Hematopoietic multipotent progenitor cell (in vitro differentiated cells): ENCODE data around the gene XKRX. TPM values are rescaled to one million over a fixed set of nuclear protein-coding genes. Genes with fewer than 3 reads are reported as not detected.

Source experiments
- DNase-seq, 3 donors: peaks; one replicate each; pipeline ENCODE4 v3.0.0-alpha.2; 2011 to 2015; ENCODE audit warnings: low read depth in 2 of 3, low spot score in 2 of 3
- total RNA-seq: library from RNA; depleted of rRNA; stranded (reverse); fragments of >200 nt; gene quantifications from one replicate; pipeline ENCODE4 v1.2.3, GENCODE V29; 2012

The XKRX gene
- total RNA-seq, 1 donor: under 0.01 TPM

DNA sequence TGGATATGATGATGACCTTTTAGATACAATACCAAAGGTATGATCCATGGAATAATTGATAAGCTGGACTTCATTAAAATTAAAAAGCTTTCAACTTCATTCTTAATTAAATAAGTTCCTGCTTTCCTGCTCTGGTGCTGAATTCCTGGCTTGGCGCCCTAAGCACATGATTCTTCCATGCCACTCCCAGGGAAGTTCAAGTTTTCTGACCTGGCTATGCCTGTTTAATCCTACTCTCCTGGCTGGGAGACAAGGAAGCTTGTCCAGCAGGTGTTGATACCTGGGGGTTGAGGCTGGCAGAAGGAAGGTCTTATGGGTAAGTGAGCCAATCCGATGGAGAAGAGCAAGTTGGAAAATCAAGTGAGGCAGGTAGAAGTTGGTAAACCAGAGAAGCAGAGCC lies 24.3 kb downstream of the XKRX start:
- no peak for DNase-seq

DNA sequence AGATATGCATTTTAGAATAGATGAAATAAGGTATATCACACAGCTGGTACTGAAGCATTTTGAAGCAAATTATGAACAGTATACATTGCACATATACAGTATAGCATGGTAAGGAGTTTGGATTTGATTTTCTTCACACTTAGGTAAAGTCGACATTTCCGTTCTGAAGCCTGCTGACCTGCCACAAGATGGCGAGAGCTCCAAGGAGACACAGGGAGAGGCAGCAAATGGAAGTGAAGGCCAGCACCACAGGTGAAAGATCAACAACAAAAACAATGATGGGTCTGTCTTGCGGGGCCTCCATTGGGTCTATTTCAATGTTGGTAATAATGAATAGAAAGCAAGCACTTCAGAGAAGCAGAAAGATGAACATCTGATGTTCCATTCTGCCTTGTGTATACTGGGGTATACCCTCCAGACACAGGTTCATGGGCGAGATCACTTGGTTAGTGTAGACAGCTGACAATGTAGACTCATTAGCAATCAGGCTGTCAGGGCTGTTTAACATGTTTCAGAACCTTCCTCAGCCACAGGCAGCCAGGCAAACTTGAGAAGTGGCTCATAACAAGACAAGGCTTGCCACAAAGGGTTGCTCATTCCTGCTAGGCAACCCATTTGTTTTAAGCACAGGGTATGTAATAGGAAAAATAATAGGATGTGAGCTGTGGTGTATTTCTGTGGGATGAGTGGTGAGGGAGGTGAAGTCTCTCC lies 33.2 kb downstream of the XKRX start:
- peak in 2 of 3 donors; percentile 7 to 26 for DNase-seq

DNA sequence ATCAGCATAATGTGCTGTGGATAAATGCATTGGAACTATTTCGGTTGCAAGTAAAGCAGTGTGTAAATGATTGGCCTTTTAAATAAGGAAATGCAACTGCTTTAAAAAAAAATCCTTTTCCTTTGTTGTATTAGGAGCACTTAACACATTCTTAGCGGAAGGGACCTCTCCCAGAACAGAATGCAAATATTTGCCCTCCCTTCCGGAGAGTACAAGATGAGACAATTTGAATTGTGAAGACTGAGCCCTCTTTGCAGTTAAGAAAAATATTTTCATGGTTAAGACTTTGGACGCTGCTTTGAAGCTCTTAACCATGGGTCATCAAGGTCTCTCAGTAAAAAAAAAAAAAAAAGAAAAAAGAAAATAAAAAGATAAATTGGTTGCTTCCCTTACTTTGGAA lies 45.1 kb downstream of the XKRX start:
- no peak for DNase-seq

DNA sequence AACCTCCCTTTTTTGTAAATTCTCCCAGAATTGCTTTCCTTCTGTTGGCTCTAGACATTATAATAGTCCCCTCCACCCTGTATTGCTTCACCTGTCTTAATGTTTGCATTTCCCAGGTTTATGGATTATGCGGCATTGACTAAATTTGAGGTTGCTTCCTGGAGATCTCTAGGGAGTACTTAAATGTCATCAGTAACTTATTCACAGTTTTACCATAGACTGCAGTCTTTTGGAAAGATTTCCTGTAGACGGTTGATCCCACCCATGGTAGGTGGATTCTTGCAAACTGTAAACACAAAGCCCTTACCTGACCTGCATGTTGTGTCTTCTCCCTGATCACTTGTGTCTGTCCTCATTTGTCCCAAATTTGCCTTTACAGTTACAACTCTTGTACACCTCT lies 48.3 kb downstream of the XKRX start:
- DNase-seq: no peak

DNA sequence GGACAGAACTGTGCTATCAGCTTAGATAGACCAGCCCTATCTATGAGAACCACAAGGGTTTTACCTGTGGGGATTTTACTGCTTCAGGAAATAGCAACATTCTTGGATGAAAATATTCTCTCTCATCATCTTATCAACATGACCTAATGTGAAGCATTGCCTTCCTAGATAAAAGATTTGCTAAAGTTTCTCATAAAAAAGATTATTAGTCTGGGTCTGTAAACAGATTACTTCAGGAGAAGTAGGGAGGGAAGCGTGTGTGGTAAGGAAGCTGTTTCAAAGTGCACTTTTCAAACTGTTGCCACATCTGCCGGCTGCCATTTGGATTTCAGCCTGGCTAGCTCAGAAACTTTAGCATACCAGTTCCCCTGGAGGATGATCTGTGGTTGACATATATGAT lies 54.4 kb downstream of the XKRX start, which contains the start of gene NOX1:
Gene NOX1, minus strand, starts transcription at position 35 of the 400 bp plus-strand sequence. CDS start 220 bp downstream, outside the sequence.
- no peak for DNase-seq

DNA sequence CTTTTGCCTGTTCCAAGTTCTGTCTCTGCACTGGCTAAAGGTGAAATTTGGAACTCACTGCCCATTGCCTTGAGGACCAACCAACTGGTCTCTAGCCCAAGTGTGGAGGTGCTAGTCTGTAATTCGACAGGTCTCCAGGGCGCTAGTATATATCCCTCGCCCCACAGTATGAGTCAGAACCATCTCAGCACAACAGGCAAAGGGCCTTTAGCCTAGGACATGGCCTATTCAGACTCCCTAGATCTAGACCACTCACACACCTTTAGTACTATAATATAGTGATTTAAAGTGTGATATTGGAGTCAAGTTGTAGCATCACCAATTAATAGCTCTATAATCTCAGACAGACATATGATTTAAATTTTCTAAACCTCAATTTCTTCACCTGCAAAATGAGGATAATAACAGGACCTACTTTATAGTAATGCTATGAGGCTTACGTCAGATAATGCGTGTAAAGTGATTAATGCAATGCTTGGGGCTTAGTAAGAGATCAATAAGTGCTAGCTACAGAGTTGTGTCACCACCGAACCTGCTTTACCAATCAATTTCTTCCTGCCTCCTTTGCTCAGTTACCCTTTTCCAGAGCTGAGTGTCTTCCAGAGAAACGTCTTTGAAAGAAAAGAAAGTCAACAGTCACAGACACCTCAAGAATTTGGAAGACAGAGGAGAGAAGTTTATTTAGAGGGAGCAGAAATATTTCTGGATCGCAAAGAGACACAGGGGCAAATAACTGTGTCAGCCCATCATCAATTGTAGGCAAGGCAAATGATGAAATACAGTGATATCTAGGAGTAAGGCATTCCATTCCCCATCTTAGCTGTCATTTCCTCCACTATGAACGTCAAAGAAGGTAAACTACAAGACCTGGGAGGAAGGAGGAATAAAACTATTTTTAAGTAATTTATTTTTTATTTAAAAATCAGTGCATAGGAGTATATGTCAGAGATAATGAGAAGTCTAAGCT lies 56.8 kb downstream of the XKRX start:
- DNase-seq: no peak

DNA sequence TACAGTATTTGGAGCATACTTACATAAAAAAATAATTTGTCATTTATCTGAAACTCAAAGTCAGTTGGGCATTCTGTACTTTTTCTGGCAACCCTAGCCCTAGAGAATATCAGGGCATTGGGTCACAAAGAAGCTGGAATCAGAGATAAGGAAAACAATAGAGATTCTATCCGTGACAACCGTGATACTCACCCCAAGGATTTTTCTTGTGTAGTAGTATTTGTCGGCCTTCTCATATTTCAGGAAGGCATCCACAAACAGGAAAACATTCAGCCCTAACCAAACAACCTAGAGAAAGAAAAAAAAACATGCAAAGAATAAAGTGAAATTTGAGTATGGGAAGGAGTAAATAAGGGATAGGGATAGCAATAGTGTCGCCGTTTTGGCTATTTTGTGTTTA lies 58.2 kb downstream of the XKRX start:
- no peak for DNase-seq

DNA sequence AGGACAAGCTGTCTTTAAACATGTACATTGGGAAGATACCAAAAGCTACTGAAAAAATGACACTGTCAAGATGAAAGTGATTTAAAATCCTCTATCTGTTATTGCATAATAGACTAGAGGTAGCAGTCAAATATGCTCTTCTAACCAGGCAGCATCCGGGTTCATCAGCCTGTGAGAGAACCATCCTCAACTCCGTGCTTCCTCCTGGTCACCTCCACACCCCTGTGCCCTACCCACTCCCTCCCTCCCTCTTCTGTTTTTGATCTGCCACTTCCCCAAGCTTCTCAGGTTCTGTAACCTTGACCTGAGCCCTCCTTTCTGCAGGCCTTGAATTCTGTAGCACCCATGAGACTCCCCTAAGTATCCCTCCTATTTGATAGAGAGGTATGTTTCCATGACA lies 60.4 kb downstream of the XKRX start:
- no peak for DNase-seq

DNA sequence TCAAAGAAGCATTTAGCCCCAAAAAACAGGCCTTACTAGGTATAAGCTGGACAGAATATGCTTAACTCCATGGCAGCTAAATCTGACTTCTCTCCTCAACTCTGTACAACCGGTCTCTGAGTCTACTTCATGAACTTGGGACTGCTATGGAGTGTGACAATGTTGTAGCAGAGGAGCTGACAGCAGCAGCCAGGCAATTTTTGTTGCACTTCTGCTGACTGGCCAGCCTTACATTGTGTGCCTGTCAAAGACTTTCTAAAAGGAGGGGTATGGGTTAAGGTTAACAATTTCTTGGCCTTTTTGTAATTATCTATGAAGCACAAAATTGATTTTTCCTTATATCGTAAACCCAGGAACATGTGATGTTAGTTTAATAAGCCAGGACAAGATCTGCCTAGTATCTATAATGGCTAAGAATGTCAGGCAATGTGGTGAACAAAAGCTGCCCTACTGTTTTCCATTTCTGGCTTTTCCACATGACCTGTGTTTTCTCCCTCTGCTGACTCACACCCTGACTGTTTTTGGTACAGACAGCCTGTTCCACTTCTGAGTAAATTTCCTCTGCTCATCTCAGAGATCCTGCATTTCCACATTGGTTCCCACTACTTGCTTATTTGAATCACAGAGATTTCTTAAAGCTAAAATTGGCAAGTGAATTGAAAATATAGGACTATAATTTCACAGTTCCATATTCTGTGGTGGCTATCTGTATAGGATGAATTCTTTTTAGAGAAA lies 63.9 kb downstream of the XKRX start:
- DNase-seq: no peak

Other genes starting within 250 kb of the XKRX start
- gene SYTL4, start 196.8 kb downstream of the XKRX start, total RNA-seq: 11.3 TPM
- 14.5 TPM for gene CSTF2, start 108.5 kb downstream of the XKRX start, total RNA-seq
- gene NOX1, start 54.6 kb downstream of the XKRX start, total RNA-seq: not detected
- not detected for gene ARL13A, start 40.8 kb upstream of the XKRX start, total RNA-seq
- gene TRMT2B, start 123.2 kb upstream of the XKRX start, total RNA-seq: 17.0 TPM
- not detected for gene TMEM35A, start 150.0 kb upstream of the XKRX start, total RNA-seq
- 1.9 TPM for gene CENPI, start 169.3 kb upstream of the XKRX start, total RNA-seq